ENCODE results near the gene ADIG.

Gene ADIG

DNA sequence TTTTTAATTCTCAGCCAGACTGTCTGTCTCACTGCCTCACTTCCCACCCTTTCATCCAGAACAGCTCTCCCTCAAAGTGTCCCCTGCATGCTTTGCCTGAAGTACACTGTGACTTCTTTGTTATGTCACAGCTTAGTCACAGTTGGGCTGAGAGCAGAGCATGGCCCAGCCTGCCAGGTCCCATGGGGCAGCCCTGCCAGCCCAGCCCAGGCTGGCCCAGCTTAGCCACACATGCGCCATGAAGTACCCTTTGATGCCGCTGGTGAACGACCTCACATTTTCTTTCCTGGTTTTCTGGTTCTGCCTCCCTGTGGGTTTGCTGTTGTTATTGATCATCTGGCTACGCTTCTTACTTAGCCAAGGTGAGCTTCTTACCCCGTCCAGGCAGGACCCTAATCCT, at the start of gene ADIG:
Gene ADIG (plus strand): TSS at position 185 of the 400 bp plus-strand sequence. CDS start 54 bp downstream, at position 239.
- Histone ChIP-seq H3K4me1 (ENCODE audit: control insufficient read depth, insufficient read depth, low read length) (peaks cover 3% of the 10 kb centered on the region), H3K4me3 (ENCODE audit: low read length) (no peak within 1 kb of the TSS)
- DNase-seq (ENCODE audit: low read depth), result no peak

DNA sequence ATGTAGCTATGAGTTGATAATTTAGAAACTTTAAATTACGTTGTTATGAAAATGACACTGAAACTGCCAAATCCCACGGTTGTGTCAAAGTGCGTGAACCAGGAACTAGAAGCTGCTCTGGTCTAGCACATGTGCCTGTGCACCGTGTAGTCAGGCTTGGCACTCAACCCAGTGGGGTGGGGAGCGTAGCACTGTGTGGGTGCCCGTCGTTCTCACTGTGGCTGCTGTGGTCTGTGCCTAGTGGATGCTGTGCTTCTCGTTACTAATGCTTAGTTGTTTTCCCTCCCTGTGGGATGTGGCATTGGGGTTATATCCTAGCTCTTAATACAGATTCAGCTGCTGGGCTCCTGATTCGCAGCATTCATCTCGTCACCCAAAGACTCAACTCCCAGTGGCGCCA, 46.2 kb upstream of the ADIG start:
- no peaks in the 10 kb centered on the region for H3K9me3 ChIP-seq (ENCODE audit: control insufficient read depth, low read length)
- no peak overlapping the region for H3K4me3 ChIP-seq (ENCODE audit: low read length)
- no peak for DNase-seq (ENCODE audit: low read depth)
- no peaks in the 10 kb centered on the region for H3K27me3 ChIP-seq (replicated peaks; ENCODE audit: control insufficient read depth, insufficient read depth, low read length)
- peaks cover 22% of the 10 kb centered on the region for H3K4me1 ChIP-seq (ENCODE audit: control insufficient read depth, insufficient read depth, low read length)
- no peak overlapping the region for H3K9ac ChIP-seq (ENCODE audit: low read length)
- peaks cover 79% of the 10 kb centered on the region for H3K36me3 ChIP-seq (ENCODE audit: control insufficient read depth, insufficient read depth, low read length, severe bottlenecking)

More for the DNA sequence above, at the start of gene ADIG:
- Histone ChIP-seq H3K36me3 (ENCODE audit: control insufficient read depth, insufficient read depth, low read length, severe bottlenecking) (peaks cover 17% of the 10 kb centered on the region), H3K27me3 (replicated peaks; ENCODE audit: control insufficient read depth, insufficient read depth, low read length) (peaks cover 9% of the 10 kb centered on the region), H3K9ac (ENCODE audit: low read length) (no peak within 1 kb of the TSS), H3K9me3 (ENCODE audit: control insufficient read depth, low read length) (no peaks in the 10 kb centered on the region)

DNA sequence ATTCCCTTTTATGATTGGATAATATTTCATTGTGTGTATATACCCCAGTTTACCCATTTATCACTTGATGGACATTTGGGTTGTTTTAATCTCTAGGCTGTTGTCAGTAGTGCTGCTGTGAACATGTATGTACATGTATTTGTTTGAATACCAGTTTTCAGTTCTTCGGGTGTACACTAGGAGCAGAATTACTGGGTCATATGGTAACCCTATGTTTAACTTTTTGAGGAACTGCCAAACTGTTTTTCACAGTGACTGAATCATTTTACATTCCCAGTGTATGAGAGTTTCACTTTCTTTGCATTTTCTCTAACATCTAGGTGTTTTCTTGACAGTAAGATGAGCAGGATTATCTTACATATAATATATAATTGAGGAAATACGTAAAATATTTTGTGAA, 44.7 kb upstream of the ADIG start:
- no peak overlapping the region for H3K4me3 ChIP-seq (ENCODE audit: low read length)
- DNase-seq (ENCODE audit: low read depth), result peak; percentile 33
- H3K36me3 ChIP-seq (ENCODE audit: control insufficient read depth, insufficient read depth, low read length, severe bottlenecking), result peaks cover 83% of the 10 kb centered on the region
- no peaks in the 10 kb centered on the region for H3K9me3 ChIP-seq (ENCODE audit: control insufficient read depth, low read length)
- no peak overlapping the region for H3K9ac ChIP-seq (ENCODE audit: low read length)
- no peaks in the 10 kb centered on the region for H3K27me3 ChIP-seq (replicated peaks; ENCODE audit: control insufficient read depth, insufficient read depth, low read length)
- peaks cover 22% of the 10 kb centered on the region for H3K4me1 ChIP-seq (ENCODE audit: control insufficient read depth, insufficient read depth, low read length)

DNA sequence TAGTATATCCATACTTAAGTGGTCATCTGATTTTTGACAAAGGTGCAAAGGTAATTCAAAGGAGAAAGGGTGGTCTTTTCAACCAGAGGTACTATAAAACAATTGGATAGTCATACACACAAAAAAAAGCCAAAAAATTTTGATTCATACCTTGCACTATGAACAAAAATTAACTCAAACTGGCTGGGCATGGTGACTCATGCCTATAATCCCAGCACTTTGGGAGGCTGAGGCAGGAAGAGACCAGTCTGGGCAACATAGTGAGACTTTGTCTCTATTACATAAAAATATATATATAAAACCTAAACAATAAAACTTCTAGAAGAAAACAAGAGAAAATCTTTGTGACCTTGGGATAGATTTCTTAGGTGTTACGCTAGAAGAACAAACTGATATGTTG, 43.8 kb upstream of the ADIG start:
- peaks cover 85% of the 10 kb centered on the region for H3K36me3 ChIP-seq (ENCODE audit: control insufficient read depth, insufficient read depth, low read length, severe bottlenecking)
- H3K4me3 ChIP-seq (ENCODE audit: low read length), result no peak overlapping the region
- peaks cover 22% of the 10 kb centered on the region for H3K4me1 ChIP-seq (ENCODE audit: control insufficient read depth, insufficient read depth, low read length)
- H3K9me3 ChIP-seq (ENCODE audit: control insufficient read depth, low read length), result no peaks in the 10 kb centered on the region
- DNase-seq (ENCODE audit: low read depth), result no peak
- H3K9ac ChIP-seq (ENCODE audit: low read length), result no peak overlapping the region
- no peaks in the 10 kb centered on the region for H3K27me3 ChIP-seq (replicated peaks; ENCODE audit: control insufficient read depth, insufficient read depth, low read length)

DNA sequence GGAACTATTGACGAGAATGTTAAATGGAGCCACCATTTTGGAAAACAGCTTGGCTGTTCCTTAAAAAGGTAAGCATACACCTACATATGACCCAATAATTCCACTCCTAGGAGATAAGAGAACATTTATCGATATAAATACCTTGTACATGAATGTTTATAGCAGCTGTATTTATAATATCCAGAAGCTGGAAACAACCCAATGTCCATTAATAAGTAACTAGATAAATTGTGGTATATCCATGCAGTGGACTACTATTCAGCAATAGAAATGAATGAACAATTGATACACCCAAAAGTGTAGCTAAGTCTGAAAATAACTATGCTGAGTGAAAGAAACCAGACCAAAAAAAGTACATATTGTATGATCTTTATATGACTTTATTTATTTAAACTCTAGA, 42.2 kb upstream of the ADIG start:
- H3K36me3 ChIP-seq (ENCODE audit: control insufficient read depth, insufficient read depth, low read length, severe bottlenecking), result peaks cover 86% of the 10 kb centered on the region
- H3K27me3 ChIP-seq (replicated peaks; ENCODE audit: control insufficient read depth, insufficient read depth, low read length), result no peaks in the 10 kb centered on the region
- no peak for DNase-seq (ENCODE audit: low read depth)
- H3K4me1 ChIP-seq (ENCODE audit: control insufficient read depth, insufficient read depth, low read length), result peaks cover 25% of the 10 kb centered on the region
- H3K9ac ChIP-seq (ENCODE audit: low read length), result no peak overlapping the region
- no peaks in the 10 kb centered on the region for H3K9me3 ChIP-seq (ENCODE audit: control insufficient read depth, low read length)
- no peak overlapping the region for H3K4me3 ChIP-seq (ENCODE audit: low read length)

DNA sequence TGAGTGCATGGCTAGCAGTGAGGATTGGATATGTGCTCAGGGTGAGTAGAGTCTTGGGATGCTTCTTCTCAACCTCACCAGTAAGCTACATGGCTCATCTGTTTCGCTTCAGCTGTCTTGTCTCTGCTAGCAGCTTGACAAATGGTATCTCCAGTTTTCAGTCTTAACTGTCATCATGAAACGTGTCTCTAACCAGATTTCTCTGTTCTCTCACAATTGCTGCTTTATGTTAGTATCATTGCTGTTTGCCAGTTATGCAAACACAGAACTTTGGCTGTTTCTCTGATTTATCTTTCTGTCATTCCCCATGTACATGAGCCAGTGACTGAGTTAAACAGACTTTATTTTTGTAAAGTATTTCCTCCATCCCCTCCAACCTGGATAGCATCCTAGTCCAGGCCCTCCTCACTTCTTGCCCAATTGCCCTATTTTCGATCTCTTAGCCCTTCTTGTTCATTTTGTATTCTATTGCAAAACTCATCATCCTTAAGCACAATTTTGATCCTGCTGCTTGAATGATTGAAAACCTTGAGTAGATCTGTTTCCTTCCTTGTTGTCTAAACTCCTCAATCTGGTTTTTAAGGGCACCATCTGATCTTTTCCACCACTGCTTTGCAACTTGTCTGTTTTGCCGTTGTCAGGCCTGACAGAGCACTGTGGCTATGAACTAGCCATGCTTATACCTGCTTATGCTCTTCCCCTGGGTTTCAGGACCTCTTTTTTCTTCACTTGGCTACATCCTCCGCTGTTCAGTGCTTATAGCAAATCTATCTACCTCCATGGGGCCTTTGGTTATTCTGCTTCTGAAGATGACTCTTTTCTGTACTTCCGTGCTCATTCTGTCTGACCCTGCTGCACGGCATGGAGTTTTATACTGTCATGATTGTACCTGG, 37.7 kb upstream of the ADIG start:
- Histone ChIP-seq H3K36me3 (ENCODE audit: control insufficient read depth, insufficient read depth, low read length, severe bottlenecking) (peaks cover 96% of the 10 kb centered on the region), H3K9ac (ENCODE audit: low read length) (no peak overlapping the region), H3K27me3 (replicated peaks; ENCODE audit: control insufficient read depth, insufficient read depth, low read length) (no peaks in the 10 kb centered on the region), H3K9me3 (ENCODE audit: control insufficient read depth, low read length) (no peaks in the 10 kb centered on the region), H3K4me1 (ENCODE audit: control insufficient read depth, insufficient read depth, low read length) (peaks cover 3% of the 10 kb centered on the region), H3K4me3 (ENCODE audit: low read length) (no peak overlapping the region)
- DNase-seq (ENCODE audit: low read depth), result no peak

DNA sequence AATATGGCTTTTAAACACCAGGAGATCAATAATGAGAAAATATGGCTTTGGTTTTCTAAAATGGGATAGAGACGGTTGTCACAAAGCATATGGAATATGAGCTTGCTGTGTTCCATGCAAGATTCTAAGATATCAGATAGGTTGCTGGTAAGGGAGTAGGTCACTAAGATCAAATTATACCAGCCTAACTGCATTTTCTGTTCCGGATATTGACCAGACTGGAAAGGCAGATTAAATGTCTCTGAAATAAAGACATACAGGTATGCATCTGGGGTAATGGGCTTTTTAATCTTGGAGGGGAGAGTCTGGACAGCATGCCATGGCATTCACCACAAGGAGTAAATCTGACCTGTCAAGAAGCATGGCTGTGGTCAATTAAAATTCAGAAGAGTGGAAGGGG, 35.2 kb upstream of the ADIG start:
- no peak for DNase-seq (ENCODE audit: low read depth)
- H3K9ac ChIP-seq (ENCODE audit: low read length), result no peak overlapping the region
- H3K36me3 ChIP-seq (ENCODE audit: control insufficient read depth, insufficient read depth, low read length, severe bottlenecking), result peaks cover 81% of the 10 kb centered on the region
- peaks cover 3% of the 10 kb centered on the region for H3K4me1 ChIP-seq (ENCODE audit: control insufficient read depth, insufficient read depth, low read length)
- no peak overlapping the region for H3K4me3 ChIP-seq (ENCODE audit: low read length)
- H3K9me3 ChIP-seq (ENCODE audit: control insufficient read depth, low read length), result no peaks in the 10 kb centered on the region
- H3K27me3 ChIP-seq (replicated peaks; ENCODE audit: control insufficient read depth, insufficient read depth, low read length), result no peaks in the 10 kb centered on the region

DNA sequence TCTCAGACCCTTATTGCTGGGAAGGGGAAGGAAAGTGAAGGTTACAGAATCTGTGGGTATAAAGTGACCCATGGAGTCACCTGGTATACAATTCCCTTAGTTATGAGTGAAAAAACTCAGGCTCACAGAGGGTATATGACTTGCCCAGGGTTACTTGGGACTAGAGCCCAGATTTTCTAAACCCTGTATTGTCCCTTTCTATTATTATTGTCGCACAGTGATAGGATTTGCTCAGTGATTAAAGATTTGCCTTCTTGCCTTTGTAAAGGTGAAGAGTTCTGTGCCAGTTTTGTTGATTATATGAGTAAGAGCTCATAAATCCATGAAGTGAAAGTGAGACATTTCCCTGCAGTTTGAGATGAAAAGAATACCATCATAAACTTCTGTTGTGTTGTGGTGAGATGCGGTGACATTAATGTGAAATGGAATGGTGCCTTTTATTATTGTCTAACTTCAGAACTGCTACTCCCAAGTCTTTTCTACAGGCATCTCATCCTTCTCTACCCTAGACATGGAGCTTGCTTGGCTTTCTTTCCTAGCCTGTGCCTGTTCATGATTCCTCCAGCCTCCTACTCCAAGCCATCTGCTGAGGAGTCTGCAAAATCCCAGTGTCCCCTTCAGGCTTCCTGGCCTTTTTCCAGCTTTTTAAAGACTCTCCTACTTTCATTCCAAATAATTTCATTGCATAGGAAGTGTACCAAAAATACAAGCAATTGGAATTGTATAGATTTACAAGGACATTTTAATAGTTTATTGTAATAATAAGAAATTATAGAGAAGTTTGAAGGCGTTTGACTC, 33.5 kb upstream of the ADIG start:
- Histone ChIP-seq H3K36me3 (ENCODE audit: control insufficient read depth, insufficient read depth, low read length, severe bottlenecking) (peaks cover 81% of the 10 kb centered on the region), H3K9me3 (ENCODE audit: control insufficient read depth, low read length) (no peaks in the 10 kb centered on the region), H3K4me1 (ENCODE audit: control insufficient read depth, insufficient read depth, low read length) (peaks cover 3% of the 10 kb centered on the region), H3K9ac (ENCODE audit: low read length) (no peak overlapping the region), H3K4me3 (ENCODE audit: low read length) (no peak overlapping the region), H3K27me3 (replicated peaks; ENCODE audit: control insufficient read depth, insufficient read depth, low read length) (no peaks in the 10 kb centered on the region)
- DNase-seq (ENCODE audit: low read depth), result no peak

DNA sequence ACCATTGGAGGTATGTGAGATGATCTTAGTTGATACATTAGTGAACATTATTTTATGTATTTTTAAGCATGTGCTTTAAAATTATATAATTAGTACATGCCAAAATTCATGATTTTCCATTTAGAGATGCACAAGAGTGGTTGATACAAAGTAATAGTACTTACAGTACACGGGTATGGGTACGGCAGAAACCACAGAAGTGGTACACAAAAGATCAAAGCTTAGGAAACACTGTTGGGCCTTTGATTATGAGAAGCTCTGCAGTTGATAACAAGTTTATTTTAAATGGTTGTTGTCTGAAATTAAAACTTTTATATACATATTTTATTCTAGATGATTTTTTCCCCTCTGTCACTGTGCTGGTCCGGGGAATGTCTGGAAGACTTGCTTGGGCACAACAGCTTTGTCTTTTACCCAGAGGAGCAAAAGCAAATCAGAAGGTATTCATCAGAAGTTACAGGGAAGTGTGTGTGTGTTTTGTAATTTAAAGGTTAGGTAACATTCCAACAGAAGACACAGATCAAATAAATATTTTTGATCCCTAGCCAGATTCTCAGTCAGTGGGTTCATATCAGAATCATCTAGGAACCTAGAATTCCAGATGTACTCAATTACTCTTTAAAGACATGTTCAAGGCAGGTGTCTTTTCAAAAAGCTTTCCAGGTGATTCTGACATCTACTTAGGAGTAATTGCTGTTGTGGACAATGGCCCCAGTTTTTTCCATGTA, 32.5 kb upstream of the ADIG start:
- no peaks in the 10 kb centered on the region for H3K9me3 ChIP-seq (ENCODE audit: control insufficient read depth, low read length)
- H3K36me3 ChIP-seq (ENCODE audit: control insufficient read depth, insufficient read depth, low read length, severe bottlenecking), result peaks cover 83% of the 10 kb centered on the region
- H3K9ac ChIP-seq (ENCODE audit: low read length), result no peak overlapping the region
- peaks cover 2% of the 10 kb centered on the region for H3K4me1 ChIP-seq (ENCODE audit: control insufficient read depth, insufficient read depth, low read length)
- no peak for DNase-seq (ENCODE audit: low read depth)
- no peaks in the 10 kb centered on the region for H3K27me3 ChIP-seq (replicated peaks; ENCODE audit: control insufficient read depth, insufficient read depth, low read length)
- no peak overlapping the region for H3K4me3 ChIP-seq (ENCODE audit: low read length)

DNA sequence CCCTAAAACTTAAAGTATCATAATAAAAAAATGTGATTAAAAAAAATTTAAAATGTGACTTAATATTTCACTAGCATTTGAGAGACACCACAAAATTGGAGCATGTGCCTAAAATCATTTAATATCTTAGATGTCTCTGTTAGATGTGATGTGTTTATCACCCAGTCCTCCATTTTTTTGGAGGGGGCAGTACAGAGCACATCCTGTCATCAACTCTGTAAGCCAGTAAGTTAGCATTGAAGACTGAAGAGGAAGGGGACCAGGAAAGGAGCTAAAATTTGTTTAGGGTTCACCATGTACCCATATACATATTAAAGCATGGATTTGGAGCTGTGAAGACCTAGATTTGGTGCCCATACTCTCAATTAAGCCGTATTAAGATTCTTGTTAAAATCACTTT, 30.7 kb upstream of the ADIG start:
- no peak overlapping the region for H3K4me3 ChIP-seq (ENCODE audit: low read length)
- no peak overlapping the region for H3K9ac ChIP-seq (ENCODE audit: low read length)
- H3K27me3 ChIP-seq (replicated peaks; ENCODE audit: control insufficient read depth, insufficient read depth, low read length), result no peaks in the 10 kb centered on the region
- no peaks in the 10 kb centered on the region for H3K9me3 ChIP-seq (ENCODE audit: control insufficient read depth, low read length)
- peaks cover 7% of the 10 kb centered on the region for H3K4me1 ChIP-seq (ENCODE audit: control insufficient read depth, insufficient read depth, low read length)
- peaks cover 82% of the 10 kb centered on the region for H3K36me3 ChIP-seq (ENCODE audit: control insufficient read depth, insufficient read depth, low read length, severe bottlenecking)
- no peak for DNase-seq (ENCODE audit: low read depth)

DNA sequence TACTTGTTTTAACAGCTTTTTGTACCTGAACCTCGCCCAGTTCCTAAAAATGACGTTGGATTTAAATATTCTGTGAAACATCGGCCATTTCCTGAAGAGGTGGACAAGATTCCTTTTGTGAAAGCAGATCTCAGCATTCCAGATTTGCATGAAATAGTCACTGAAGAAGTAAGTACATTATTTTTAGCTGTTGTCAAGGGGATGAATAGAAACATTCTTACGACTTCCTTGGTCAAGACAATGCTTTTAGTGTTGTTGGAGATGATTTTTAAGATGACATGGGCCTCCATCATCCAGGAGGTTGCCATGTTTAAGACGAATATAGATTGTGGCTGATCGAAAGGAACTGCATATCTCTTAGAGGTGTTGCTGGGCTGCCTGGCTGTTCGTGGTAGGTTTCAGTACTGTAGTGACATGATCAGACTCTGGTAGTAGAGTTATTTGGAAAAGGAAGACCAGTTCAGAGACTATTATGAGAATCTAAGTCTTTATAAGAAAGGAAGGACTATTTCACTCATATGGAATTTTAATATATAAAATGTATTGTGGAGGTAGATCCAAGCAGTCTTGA, 29.9 kb upstream of the ADIG start:
- no peak for DNase-seq (ENCODE audit: low read depth)
- H3K4me1 ChIP-seq (ENCODE audit: control insufficient read depth, insufficient read depth, low read length), result peaks cover 7% of the 10 kb centered on the region
- H3K27me3 ChIP-seq (replicated peaks; ENCODE audit: control insufficient read depth, insufficient read depth, low read length), result no peaks in the 10 kb centered on the region
- peaks cover 80% of the 10 kb centered on the region for H3K36me3 ChIP-seq (ENCODE audit: control insufficient read depth, insufficient read depth, low read length, severe bottlenecking)
- no peak overlapping the region for H3K4me3 ChIP-seq (ENCODE audit: low read length)
- H3K9ac ChIP-seq (ENCODE audit: low read length), result no peak overlapping the region
- no peaks in the 10 kb centered on the region for H3K9me3 ChIP-seq (ENCODE audit: control insufficient read depth, low read length)
